Activated CD8-positive, alpha-beta T cell treated with anti-CD3 and anti-CD28 coated beads, Interleukin-2, amount 10 ng/mL, durations not matched to agents 7 days and 5 days (primary cell): ENCODE results near the gene SAMD11. TPM values are rescaled to one million over a fixed set of nuclear protein-coding genes. Genes with fewer than 3 reads are reported as not detected.
"Not testable (repeated sequence)": the region's sequence is repeated elsewhere in the genome, so short reads cannot be mapped to it uniquely, and the experiment has no call there.

Experiments
- ATAC-seq: fragments of 150-1000 bp; cut with Tn5 transposase; one replicate; pipeline ENCODE4 v1.10.0; 2021; ENCODE audit warnings: moderate library complexity
- CTCF ChIA-PET: fragments of 350-600 bp; sonication (Branson Sonifier 250); formaldehyde crosslinking; loops from one replicate; lab custom pipeline; 2021; ENCODE audit warnings: antibody characterized with exemption; lab: Charles Lee
- POLR2A ChIA-PET: fragments of 350-600 bp; sonication (Branson Sonifier 250); formaldehyde crosslinking; loops from one replicate; lab custom pipeline; 2021; ENCODE audit warnings: antibody characterized with exemption; lab: Charles Lee
- DNase-seq: peaks from one replicate; pipeline ENCODE4 v3.0.0-alpha.2; 2020
- H3K27ac Mint-ChIP-seq: one replicate; pipeline ENCODE4 v1.8.0; 2021; ENCODE audit warnings: mild to moderate bottlenecking, mixed read lengths
- H3K27me3 Mint-ChIP-seq: one replicate; pipeline ENCODE4 v1.8.0; 2021; ENCODE audit warnings: low read depth, mixed read lengths
- H3K36me3 Mint-ChIP-seq: one replicate; pipeline ENCODE4 v1.8.0; 2021; ENCODE audit warnings: low read depth, mixed read lengths
- H3K4me1 Mint-ChIP-seq: one replicate; pipeline ENCODE4 v1.8.0; 2021; ENCODE audit warnings: low read depth, mixed read lengths
- H3K4me3 Mint-ChIP-seq: one replicate; pipeline ENCODE4 v1.8.0; 2021; ENCODE audit warnings: mild to moderate bottlenecking, mixed read lengths
- H3K9me3 Mint-ChIP-seq: one replicate; pipeline ENCODE4 v1.8.0; 2022; ENCODE audit warnings: mixed read lengths; ENCODE audit not compliant: insufficient read depth
- total RNA-seq, 2 experiments: library from RNA; stranded (reverse); gene quantifications; one replicate each; pipeline ENCODE4 v1.2.3, GENCODE V29; 2021

The SAMD11 gene
- total RNA-seq, 2 experiments from 2014 or later = not detected

DNA sequence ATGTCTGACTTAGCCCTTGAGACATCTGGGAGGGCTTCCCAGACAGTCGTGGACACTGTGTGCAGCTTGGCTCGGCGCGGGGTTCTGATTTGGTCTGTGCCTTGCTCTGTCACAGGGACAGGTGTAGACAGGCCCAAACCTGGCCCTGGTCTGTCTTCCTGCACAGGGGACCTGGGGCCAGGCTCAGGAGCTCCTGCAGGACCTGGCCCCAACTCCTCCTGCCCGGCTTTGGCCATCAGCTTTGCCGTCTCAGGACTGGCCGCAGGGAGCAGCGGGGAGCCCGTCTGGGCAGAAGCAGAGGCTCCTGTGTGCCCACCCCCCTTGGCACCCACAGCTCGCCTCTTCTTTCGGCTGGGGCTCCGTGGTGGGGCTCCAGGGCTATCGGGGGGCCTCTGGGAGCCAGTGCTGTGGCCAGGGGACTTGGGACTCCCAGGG, 56.4 kb downstream of the SAMD11 start:
- Mint-ChIP-seq H3K27me3 (peaks cover 5% of the 10 kb centered on the region), H3K9me3 (peaks cover 4% of the 10 kb centered on the region), H3K4me3 (no peak overlapping the region), H3K27ac (no peak overlapping the region), H3K36me3 (peaks cover 3% of the 10 kb centered on the region), H3K4me1 (peaks cover 13% of the 10 kb centered on the region)
- ATAC-seq = no peak
- POLR2A ChIA-PET = no interaction called here
- no peak for DNase-seq
- CTCF ChIA-PET = interaction anchor here (1.9 kb wide), 1 partner anchor 84 kb away, joined by 11 read pairs; no protein-coding TSS in a partner anchor

DNA sequence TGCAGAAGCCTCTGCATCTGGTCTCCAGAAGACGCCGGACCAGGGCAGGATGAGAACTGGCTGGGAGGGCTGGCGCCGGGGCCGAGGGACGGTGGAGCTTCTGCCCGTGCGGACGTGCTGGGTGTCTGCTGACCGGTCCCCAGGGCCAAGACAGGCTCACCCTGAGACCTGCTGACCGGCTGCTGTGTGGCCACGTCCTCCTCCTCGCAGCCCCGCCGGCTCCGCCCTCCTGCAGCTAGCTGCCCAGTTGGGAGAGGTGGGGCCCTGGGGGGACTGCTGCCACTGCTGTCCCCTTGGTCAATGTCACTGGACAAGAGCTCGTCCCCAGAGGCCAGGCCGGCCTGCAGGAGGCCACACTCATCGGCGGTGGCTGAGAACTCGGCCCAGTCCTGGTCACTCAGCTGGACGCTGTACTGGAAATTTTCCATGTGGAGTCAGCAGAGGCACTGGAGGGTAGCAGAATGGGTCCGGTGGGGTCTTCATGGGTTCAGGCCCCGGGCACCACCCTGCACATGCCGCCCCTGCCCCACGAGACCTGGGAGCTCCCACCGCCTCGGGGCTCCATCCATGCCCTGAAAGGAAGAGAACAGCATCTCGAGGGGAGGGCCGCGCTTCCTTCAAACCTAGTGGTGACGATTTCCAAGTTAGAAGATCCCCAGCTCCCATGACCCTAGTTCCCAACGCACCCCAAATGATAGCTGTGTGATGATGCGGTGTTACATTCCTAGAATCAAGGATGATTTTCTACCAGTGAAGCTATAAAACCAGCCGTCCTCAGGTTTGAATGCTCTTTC, 57.1 kb downstream of the SAMD11 start:
- ATAC-seq (no peak), DNase-seq (no peak)
- POLR2A ChIA-PET = no interaction called here

DNA sequence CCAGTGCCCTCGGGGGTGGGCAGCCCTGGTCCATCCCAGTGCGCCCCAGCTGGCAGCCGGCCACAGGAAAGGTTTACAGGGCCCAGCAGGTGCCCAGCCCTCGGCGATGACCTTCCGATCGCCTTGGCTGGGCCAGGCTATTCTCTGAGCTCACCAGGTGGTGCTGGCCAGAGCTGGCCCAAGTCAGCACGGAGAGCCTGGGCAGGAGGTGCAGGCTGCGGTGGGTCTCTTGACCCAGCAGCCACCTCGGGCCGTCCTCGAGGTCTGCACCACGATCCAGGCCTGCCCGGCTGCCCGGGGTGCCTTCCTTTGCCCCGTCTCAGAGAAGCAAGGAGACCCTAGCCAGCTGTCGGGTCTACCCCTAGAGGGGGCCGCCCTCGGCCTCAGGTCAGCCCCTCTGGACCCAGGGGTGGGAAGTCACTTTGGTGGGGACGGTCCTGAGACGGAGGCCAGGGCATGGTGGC, 57.8 kb downstream of the SAMD11 start:
- Mint-ChIP-seq H3K4me3 (no peak overlapping the region), H3K27ac (no peak overlapping the region), H3K27me3 (peaks cover 10% of the 10 kb centered on the region), H3K4me1 (peaks cover 5% of the 10 kb centered on the region), H3K36me3 (peaks cover 3% of the 10 kb centered on the region), H3K9me3 (peaks cover 4% of the 10 kb centered on the region)
- DNase-seq = no peak
- ChIA-PET CTCF (interaction anchor here (0.8 to 1.9 kb wide), 3 partner anchors 12 to 83 kb away, joined by 3 to 11 read pairs (median 3); no protein-coding TSS in a partner anchor), POLR2A (no interaction called here)
- ATAC-seq = no peak

More for the DNA sequence above, 57.1 kb downstream of the SAMD11 start:
- H3K36me3 Mint-ChIP-seq = peaks cover 3% of the 10 kb centered on the region
- CTCF ChIA-PET = interaction anchor here (0.8 to 1.9 kb wide), 3 partner anchors 13 to 83 kb away, joined by 3 to 11 read pairs (median 3); no protein-coding TSS in a partner anchor
- peaks cover 8% of the 10 kb centered on the region for H3K27me3 Mint-ChIP-seq
- H3K4me1 Mint-ChIP-seq = peaks cover 10% of the 10 kb centered on the region
- no peak overlapping the region for H3K27ac Mint-ChIP-seq
- peaks cover 4% of the 10 kb centered on the region for H3K9me3 Mint-ChIP-seq
- no peak overlapping the region for H3K4me3 Mint-ChIP-seq

DNA sequence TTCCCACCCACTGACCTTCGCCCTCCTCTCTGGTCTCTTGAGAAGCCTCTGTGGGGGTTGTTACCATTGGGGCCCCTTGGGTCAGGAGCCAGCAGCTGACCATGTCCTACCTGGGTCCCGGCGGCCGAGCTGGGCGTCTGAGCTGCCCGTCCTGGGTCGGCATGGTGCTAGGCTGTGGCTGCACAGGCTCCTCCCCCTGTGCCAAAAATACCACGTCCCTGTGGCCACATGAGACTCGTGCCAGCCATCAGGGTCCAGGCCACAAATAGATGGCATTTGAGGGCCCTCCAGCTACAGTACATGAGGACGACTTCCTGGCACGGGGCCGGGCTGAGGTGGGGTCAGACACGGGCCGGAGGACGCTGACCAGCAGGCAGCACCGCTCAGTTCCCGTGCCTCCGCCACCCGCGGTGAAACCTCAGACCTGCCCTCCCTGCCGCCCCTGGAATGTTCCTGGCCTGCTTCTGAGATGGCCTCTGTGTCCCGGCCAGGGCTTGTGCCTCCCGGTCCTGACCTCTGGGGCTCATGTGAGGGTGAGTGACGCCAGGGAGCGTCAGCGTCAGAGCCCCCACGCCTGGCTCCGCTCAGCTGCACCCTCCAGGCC, 58.3 kb downstream of the SAMD11 start, which contains the start of gene PERM1:
TSS of gene PERM1 (minus strand) at position 139 of the 604 bp plus-strand sequence. CDS start 1,064 bp downstream, outside the sequence.
- CTCF ChIA-PET = interaction anchor here (1.9 to 4.1 kb wide), 3 partner anchors 12 to 82 kb away, joined by 11 to 37 read pairs (median 28); no protein-coding TSS in a partner anchor
- Mint-ChIP-seq H3K9me3 (peaks cover 4% of the 10 kb centered on the region), H3K4me3 (no peak within 1 kb of the TSS), H3K27me3 (peaks cover 12% of the 10 kb centered on the region), H3K36me3 (peaks cover 3% of the 10 kb centered on the region), H3K4me1 (peaks cover 5% of the 10 kb centered on the region), H3K27ac (no peak within 1 kb of the TSS)
- POLR2A ChIA-PET = no interaction called here
- no peak for ATAC-seq
- no peak for DNase-seq

DNA sequence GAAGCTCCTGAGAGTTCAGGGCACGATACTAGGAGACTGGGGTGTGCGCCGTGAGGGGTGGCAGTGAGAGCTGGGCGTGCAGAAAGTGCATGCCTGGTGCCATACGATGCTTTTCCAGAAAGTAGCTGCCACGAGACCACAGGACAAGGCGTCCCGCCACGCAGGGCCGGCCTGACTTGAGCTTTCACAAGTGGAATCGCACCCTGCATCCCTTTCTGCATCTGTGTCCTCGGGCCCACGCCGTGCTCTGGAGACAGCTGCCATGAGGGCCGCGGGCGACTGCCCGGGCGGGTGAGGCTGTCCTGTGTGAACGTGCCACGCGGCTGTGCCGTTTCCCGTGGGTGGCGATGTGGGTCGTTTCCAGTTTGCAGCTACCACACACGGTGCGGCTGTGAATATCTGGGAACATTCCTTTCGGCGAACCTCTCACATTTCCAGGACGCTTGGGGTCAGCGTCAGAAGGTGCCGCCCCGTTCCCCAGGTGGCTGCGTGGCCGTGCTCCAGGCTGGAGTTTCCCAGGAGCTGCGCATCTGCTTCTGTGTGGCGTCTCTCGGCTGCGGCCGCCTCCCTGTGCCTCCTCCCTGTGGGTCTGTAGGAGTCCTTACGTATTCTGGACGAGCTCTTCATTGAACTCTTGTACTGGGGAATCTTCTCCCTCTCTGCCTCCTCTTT, 59.2 kb downstream of the SAMD11 start:
- Mint-ChIP-seq H3K4me3 (no peak overlapping the region), H3K4me1 (peaks cover 5% of the 10 kb centered on the region), H3K27ac (no peak overlapping the region), H3K9me3 (peaks cover 4% of the 10 kb centered on the region), H3K36me3 (peaks cover 3% of the 10 kb centered on the region), H3K27me3 (peaks cover 14% of the 10 kb centered on the region)
- CTCF ChIA-PET = interaction anchor here (0.9 to 4.1 kb wide), 10 partner anchors 11 to 309 kb away, joined by 4 to 37 read pairs (median 8); partner anchors contain the start of genes HES4 and PLEKHN1
- DNase-seq (no peak), ATAC-seq (no peak)
- POLR2A ChIA-PET = no interaction called here

DNA sequence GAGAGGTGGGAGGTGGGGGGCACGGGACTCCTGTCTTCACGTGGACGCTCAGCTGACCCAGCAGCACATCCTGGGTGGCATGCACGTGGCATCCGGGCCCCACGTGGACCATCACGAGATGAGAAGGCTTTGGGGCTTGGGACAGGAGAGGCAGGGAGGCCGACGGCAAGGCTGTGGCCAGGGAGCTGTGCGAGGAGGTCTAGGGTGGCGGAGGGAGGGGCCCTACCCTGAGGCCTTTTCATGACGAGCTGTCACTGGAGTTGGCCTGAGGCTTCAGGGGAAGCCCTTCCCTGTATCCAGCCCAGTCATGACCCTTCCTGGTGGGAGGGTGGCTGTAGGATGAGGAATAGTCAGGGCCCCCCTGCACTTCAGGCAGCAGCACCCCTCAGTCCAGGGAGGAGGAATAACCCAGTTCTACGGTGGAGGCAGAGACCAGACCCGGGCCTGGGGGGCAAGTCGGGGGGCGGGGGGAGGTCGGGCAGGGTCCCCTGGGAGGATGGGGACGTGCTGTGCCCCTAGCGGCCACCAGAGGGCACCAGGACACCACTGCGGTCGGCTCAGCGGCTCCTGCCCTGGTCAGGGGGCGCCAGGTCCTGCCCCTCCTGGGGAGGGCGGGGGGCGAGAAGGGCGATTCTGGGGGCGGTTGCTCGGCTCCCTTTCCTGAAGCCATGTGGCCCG, 60.2 kb downstream of the SAMD11 start:
- no peaks in the 10 kb centered on the region for H3K9me3 Mint-ChIP-seq
- peak; percentile 80 for ATAC-seq
- no peak overlapping the region for H3K4me3 Mint-ChIP-seq

DNA sequence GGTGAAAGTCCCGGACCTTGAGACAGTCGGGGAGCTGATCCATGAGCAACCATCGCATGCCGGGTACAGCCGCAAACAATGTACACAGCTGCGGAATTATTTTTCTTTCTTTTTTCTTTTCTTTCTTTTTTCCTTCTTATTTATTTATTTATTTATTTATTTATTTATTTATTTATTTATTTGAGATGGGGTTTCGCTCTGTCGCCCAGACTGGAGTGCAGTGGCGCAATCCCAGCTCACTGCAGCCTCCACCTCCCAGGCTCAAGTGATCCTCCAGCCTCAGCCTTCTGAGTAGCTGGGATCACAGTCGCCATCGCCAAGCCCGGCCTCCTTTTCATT, 60.7 kb downstream of the SAMD11 start:
- H3K9me3 Mint-ChIP-seq = no peaks in the 10 kb centered on the region
- no peak overlapping the region for H3K27ac Mint-ChIP-seq
- no peaks in the 10 kb centered on the region for H3K4me1 Mint-ChIP-seq
- H3K4me3 Mint-ChIP-seq = no peak overlapping the region
- ChIA-PET POLR2A (no interaction called here), CTCF (interaction anchor here (0.5 to 4.1 kb wide), 20 partner anchors 9 to 266 kb away, joined by 3 to 37 read pairs (median 4); partner anchors contain the start of genes HES4, ISG15 and PLEKHN1)
- H3K36me3 Mint-ChIP-seq = no peaks in the 10 kb centered on the region
- DNase-seq (no peak), ATAC-seq (no peak)
- H3K27me3 Mint-ChIP-seq = peaks cover 27% of the 10 kb centered on the region

More for the DNA sequence above, 60.2 kb downstream of the SAMD11 start:
- Mint-ChIP-seq H3K27ac (no peak overlapping the region), H3K4me1 (no peaks in the 10 kb centered on the region), H3K36me3 (no peaks in the 10 kb centered on the region), H3K27me3 (peaks cover 23% of the 10 kb centered on the region)
- DNase-seq = peak; percentile 68
- ChIA-PET CTCF (interaction anchor here (0.5 to 4.1 kb wide), 22 partner anchors 8 to 308 kb away, joined by 3 to 37 read pairs (median 4); partner anchors contain the start of genes HES4, ISG15 and PLEKHN1), POLR2A (no interaction called here)

DNA sequence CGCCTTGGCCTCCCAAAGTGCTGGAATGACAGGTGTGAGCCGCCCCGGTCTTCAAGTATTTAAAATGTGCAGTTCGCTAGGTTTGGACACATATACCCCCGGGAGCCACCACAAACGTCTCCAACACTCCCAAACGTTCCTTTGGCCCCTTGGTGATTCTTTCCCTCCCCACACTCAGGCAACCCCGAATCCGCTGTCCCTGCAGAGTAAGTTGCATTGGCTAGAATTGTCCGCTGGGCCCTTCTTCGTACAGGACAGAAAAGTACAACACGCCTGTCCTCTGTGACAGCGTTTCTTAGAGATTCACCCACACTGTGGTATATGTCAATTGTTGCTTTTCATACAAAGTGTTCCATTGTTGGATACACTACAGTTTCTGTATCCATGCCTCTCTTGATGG, 61.4 kb downstream of the SAMD11 start:
- Mint-ChIP-seq H3K9me3 (no peaks in the 10 kb centered on the region), H3K27me3 (peaks cover 32% of the 10 kb centered on the region), H3K36me3 (no peaks in the 10 kb centered on the region), H3K4me3 (no peak overlapping the region), H3K4me1 (no peaks in the 10 kb centered on the region), H3K27ac (no peak overlapping the region)
- ChIA-PET CTCF (interaction anchor here (0.9 to 4.1 kb wide), 13 partner anchors 9 to 131 kb away, joined by 3 to 37 read pairs (median 5); partner anchors contain the start of genes HES4, ISG15 and PLEKHN1), POLR2A (no interaction called here)
- no peak for DNase-seq
- ATAC-seq = no peak

DNA sequence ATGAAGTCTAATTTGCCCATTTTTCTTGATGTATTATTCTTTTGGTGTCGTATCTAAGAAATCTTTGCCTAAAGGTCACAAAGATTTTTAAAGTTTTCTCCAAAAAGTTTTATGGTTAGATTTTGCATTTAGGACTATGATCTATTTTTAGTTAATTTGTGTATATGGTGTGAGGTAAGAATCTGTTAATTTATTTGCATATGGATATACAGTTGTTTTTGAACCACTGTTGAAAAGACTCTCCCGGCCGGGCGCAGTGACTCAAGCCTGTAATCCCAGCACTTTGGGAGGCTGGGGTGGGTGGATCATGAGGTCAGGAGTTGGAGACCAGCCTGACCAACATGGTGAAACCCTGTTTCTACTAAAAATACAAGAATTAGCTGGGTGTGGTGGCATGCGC, 64.3 kb downstream of the SAMD11 start:
- CTCF ChIA-PET = interaction anchor here (2.0 kb wide), 1 partner anchor 12 kb away, joined by 5 read pairs; no protein-coding TSS in a partner anchor
- POLR2A ChIA-PET, H3K36me3 Mint-ChIP-seq, H3K9me3 Mint-ChIP-seq, H3K4me3 Mint-ChIP-seq, DNase-seq, H3K27ac Mint-ChIP-seq, ATAC-seq: not testable (repeated sequence)
- Mint-ChIP-seq H3K27me3 (peaks cover 40% of the 10 kb centered on the region), H3K4me1 (peaks cover 13% of the 10 kb centered on the region)

DNA sequence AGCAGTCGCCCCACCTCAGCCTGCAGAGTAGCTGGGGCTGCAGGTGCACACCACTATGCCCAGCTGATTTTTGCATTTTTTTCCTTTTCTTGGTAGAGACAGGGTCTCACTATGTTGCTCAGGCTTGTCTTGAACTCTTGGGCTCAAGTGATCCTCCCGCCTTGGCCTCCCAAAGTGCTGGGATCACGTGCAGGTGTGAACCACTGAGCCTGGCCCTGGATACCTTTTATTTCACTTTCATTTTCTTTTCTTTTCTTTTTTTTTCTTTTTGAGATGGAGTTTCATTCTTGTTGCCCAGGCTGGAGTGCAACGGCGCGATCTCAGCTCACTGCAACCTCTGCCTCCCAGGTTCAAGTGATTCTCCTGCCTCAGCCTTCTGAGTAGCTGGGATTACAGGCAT, 67.6 kb downstream of the SAMD11 start:
- ATAC-seq, DNase-seq, H3K9me3 Mint-ChIP-seq, POLR2A ChIA-PET, H3K27ac Mint-ChIP-seq, H3K4me3 Mint-ChIP-seq, H3K36me3 Mint-ChIP-seq: not testable (repeated sequence)
- peaks cover 46% of the 10 kb centered on the region for H3K27me3 Mint-ChIP-seq
- CTCF ChIA-PET = interaction anchor here (1.0 to 4.7 kb wide), 4 partner anchors 7 to 72 kb away, joined by 3 to 37 read pairs (median 14); no protein-coding TSS in a partner anchor
- H3K4me1 Mint-ChIP-seq = peaks cover 17% of the 10 kb centered on the region
